Mammary epithelial cell (primary cell): ENCODE results near the gene CLDN9.

Experiments
- EZH2 ChIP-seq: IDR thresholded peaks from 2 replicates; pipeline ENCODE4 v1.6.1; 2012; ENCODE audit warnings: low read length, inconsistent platforms, borderline replicate concordance
- TF ChIP-seq, protein P1 (sequence below), 2 donors: IDR thresholded peaks in 1 of 2; conservative IDR thresholded peaks in 1 of 2; 2 replicates each; pipeline ENCODE4 v1.5.1; 2011 to 2012; ENCODE audit warnings: inconsistent platforms in 2 of 2, low read length in 2 of 2, mild to moderate bottlenecking in 2 of 2, control low read depth in 1 of 2, low read depth in 1 of 2; ENCODE audit not compliant: insufficient read depth in 1 of 2; ENCODE audit errors: extremely low read depth in 1 of 2

GRCh38 chr16:2963723-2964474 lies 48.8 kb upstream of the CLDN9 start, which contains the start of gene KREMEN2:
- no peak for TF ChIP-seq EZH2
- TF ChIP-seq, protein P1, sequence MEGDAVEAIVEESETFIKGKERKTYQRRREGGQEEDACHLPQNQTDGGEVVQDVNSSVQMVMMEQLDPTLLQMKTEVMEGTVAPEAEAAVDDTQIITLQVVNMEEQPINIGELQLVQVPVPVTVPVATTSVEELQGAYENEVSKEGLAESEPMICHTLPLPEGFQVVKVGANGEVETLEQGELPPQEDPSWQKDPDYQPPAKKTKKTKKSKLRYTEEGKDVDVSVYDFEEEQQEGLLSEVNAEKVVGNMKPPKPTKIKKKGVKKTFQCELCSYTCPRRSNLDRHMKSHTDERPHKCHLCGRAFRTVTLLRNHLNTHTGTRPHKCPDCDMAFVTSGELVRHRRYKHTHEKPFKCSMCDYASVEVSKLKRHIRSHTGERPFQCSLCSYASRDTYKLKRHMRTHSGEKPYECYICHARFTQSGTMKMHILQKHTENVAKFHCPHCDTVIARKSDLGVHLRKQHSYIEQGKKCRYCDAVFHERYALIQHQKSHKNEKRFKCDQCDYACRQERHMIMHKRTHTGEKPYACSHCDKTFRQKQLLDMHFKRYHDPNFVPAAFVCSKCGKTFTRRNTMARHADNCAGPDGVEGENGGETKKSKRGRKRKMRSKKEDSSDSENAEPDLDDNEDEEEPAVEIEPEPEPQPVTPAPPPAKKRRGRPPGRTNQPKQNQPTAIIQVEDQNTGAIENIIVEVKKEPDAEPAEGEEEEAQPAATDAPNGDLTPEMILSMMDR (conservative IDR thresholded peaks at IDR 0.05 in 1 of 2, IDR thresholded peaks at IDR 0.05 in 1 of 2; ENCODE audit: extremely low read depth in 1 of 2, insufficient read depth in 1 of 2, low read depth in 1 of 2, low read length in 2 of 2), result no peak
